ENCODE results near the gene LPIN2.

DNA sequence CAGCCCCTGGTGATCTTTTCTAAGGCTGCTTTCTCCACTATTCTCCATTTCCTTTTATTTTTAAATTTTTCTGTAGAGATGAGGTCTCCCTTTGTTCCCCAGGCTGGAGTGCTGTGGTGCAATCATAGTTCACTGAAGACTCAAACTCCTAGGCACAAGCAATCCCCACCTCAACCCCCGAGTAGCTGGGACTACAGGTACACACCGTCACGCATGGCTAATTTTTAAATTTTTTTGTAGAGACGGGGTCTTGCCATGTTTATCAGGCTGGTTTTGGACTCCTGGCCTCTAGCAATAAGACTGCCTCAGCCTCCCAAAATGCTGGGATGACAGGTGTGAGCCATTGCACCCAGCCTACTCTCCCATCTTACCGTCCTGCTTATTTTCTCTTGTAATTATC lies 22.7 kb upstream of the LPIN2 start:
- TF ChIP-seq, protein P1, sequence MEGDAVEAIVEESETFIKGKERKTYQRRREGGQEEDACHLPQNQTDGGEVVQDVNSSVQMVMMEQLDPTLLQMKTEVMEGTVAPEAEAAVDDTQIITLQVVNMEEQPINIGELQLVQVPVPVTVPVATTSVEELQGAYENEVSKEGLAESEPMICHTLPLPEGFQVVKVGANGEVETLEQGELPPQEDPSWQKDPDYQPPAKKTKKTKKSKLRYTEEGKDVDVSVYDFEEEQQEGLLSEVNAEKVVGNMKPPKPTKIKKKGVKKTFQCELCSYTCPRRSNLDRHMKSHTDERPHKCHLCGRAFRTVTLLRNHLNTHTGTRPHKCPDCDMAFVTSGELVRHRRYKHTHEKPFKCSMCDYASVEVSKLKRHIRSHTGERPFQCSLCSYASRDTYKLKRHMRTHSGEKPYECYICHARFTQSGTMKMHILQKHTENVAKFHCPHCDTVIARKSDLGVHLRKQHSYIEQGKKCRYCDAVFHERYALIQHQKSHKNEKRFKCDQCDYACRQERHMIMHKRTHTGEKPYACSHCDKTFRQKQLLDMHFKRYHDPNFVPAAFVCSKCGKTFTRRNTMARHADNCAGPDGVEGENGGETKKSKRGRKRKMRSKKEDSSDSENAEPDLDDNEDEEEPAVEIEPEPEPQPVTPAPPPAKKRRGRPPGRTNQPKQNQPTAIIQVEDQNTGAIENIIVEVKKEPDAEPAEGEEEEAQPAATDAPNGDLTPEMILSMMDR (IDR thresholded peaks at IDR 0.05; ENCODE audit: low read depth, low read length, poor library complexity, severe bottlenecking) = no peak
- no peak for TF ChIP-seq EZH2phosphoT487 (IDR thresholded peaks at IDR 0.05; ENCODE audit: borderline replicate concordance, low read length)

Data from DOHH2 (cell line).